ENCODE data around the gene PCDHGA10. TPM values are rescaled to one million over a fixed set of nuclear protein-coding genes. Genes with fewer than 3 reads are reported as not detected.
"Not testable (repeated sequence)": the region's sequence is repeated elsewhere in the genome, so short reads cannot be mapped to it uniquely, and the experiment has no call there.

Gene PCDHGA10
- total and polyA plus RNA-seq, 4 experiments from 2014 or later = 0.25 to 0.35 TPM; not detected in 2

- POLR2A ChIA-PET (ENCODE audit: partially characterized antibody); H3K4me1 Mint-ChIP-seq; H3K27ac ChIP-seq (ENCODE audit: low read depth, low read length); H3K4me3 ChIP-seq (ENCODE audit: low read length in 2 of 2); H3K9me3 ChIP-seq (ENCODE audit: control insufficient read depth in 1 of 2, low read length in 2 of 2); H3K4me1 ChIP-seq (ENCODE audit: insufficient read depth, low read length); H3K36me3 ChIP-seq (ENCODE audit: insufficient read depth, low read length); intact Hi-C loops (cut with micrococcal nuclease): not testable (repeated sequence)
- peaks cover 0 to 13% of the 10 kb centered on the region in 2 donors for H3K36me3 Mint-ChIP-seq
- peak in 1 of 5 donors; percentile 21 for DNase-seq
- peaks cover 6 to 85% (median 68%) of the 10 kb centered on the region in 8 donors for H3K9me3 Mint-ChIP-seq
- CTCF ChIA-PET (ENCODE audit: partially characterized antibody) = interaction anchor here (0.8 kb wide), 1 partner anchor 17 kb away, joined by 4 read pairs; the partner anchor contains the start of gene PCDHGB3
- peaks cover 25% of the 10 kb centered on the region for H3K27me3 ChIP-seq (ENCODE audit: insufficient read depth, low read length)
- H3K27ac Mint-ChIP-seq = peak within 1 kb of the TSS in 2 of 7 donors; percentile 37 to 38
- peaks cover 46 to 52% of the 10 kb centered on the region in 2 donors for H3K27me3 Mint-ChIP-seq
- peak within 1 kb of the TSS in 6 of 8 donors; percentile 15 to 62 (median 40) for H3K4me3 Mint-ChIP-seq
These were observed 25.1 kb upstream of the PCDHGA10 start, which contains the start of gene PCDHGB4 for GRCh38 chr5:141387557-141388311. PCDHGB4 (plus strand) TSS chr5:141387698; CDS start chr5:141387885, 187 bp downstream.

- Histone ChIP-seq H3K27me3 (ENCODE audit: insufficient read depth, low read length) (peaks cover 17% of the 10 kb centered on the region), H3K4me3 (ENCODE audit: low read length in 2 of 2) (no peak overlapping the region), H3K4me1 (ENCODE audit: insufficient read depth, low read length) (no peaks in the 10 kb centered on the region), H3K9me3 (ENCODE audit: control insufficient read depth in 1 of 2, low read length in 2 of 2) (peaks cover 0 to under 1% of the 10 kb centered on the region in 2 donors), H3K36me3 (ENCODE audit: insufficient read depth, low read length) (no peaks in the 10 kb centered on the region), H3K27ac (ENCODE audit: low read depth, low read length) (no peak overlapping the region)
- H3K36me3 Mint-ChIP-seq = peaks cover 3 to 10% of the 10 kb centered on the region in 2 donors
- H3K4me1 Mint-ChIP-seq = peaks cover 0 to 4% (median 3%) of the 10 kb centered on the region in 4 donors
- POLR2A ChIA-PET (ENCODE audit: partially characterized antibody) = no interaction called here
- peak overlapping the region in 2 of 7 donors; percentile 37 to 38 for H3K27ac Mint-ChIP-seq
- peak overlapping the region in 1 of 8 donors; percentile 15 for H3K4me3 Mint-ChIP-seq
- CTCF ChIA-PET (ENCODE audit: partially characterized antibody) = no interaction called here
- DNase-seq = no peak
- H3K27me3 Mint-ChIP-seq = peaks cover 41 to 52% of the 10 kb centered on the region in 2 donors
- H3K9me3 Mint-ChIP-seq = peaks cover 7 to 85% (median 72%) of the 10 kb centered on the region in 8 donors
- intact Hi-C loops (cut with micrococcal nuclease) = no loop called here
These were observed 24.1 kb upstream of the PCDHGA10 start for GRCh38 chr5:141388661-141389060.

GRCh38 chr5:141389153-141390042 lies 23.4 kb upstream of the PCDHGA10 start:
- Histone ChIP-seq H3K27ac (ENCODE audit: low read depth, low read length) (no peak overlapping the region), H3K4me1 (ENCODE audit: insufficient read depth, low read length) (no peaks in the 10 kb centered on the region), H3K36me3 (ENCODE audit: insufficient read depth, low read length) (no peaks in the 10 kb centered on the region), H3K27me3 (ENCODE audit: insufficient read depth, low read length) (peaks cover 17% of the 10 kb centered on the region), H3K9me3 (ENCODE audit: control insufficient read depth in 1 of 2, low read length in 2 of 2) (no peaks in the 10 kb centered on the region), H3K4me3 (ENCODE audit: low read length in 2 of 2) (no peak overlapping the region)
- Mint-ChIP-seq H3K4me3 (peak overlapping the region in 1 of 8 donors; percentile 11), H3K27me3 (peaks cover 38 to 53% of the 10 kb centered on the region in 2 donors), H3K36me3 (peaks cover 7 to 14% of the 10 kb centered on the region in 2 donors), H3K4me1 (peaks cover 0 to 4% (median 3%) of the 10 kb centered on the region in 4 donors), H3K9me3 (peaks cover 7 to 84% (median 71%) of the 10 kb centered on the region in 8 donors), H3K27ac (peak overlapping the region in 1 of 7 donors; percentile 38)
- CTCF ChIA-PET (ENCODE audit: partially characterized antibody) = interaction anchor here (1.0 to 1.6 kb wide), 2 partner anchors 24 to 31 kb away, joined by 3 to 7 read pairs; partner anchors contain the start of gene PCDHGA10
- intact Hi-C loops (cut with micrococcal nuclease) = no loop called here
- POLR2A ChIA-PET (ENCODE audit: partially characterized antibody) = no interaction called here
- DNase-seq = no peak

GRCh38 chr5:141392429-141393198 lies 20.2 kb upstream of the PCDHGA10 start, which contains the start of gene PCDHGA8:
PCDHGA8 (plus strand) TSS chr5:141392633; CDS start chr5:141392814, 181 bp downstream.
- Histone ChIP-seq H3K4me1 (ENCODE audit: insufficient read depth, low read length) (no peaks in the 10 kb centered on the region), H3K27me3 (ENCODE audit: insufficient read depth, low read length) (peaks cover 18% of the 10 kb centered on the region), H3K36me3 (ENCODE audit: insufficient read depth, low read length) (no peaks in the 10 kb centered on the region), H3K4me3 (ENCODE audit: low read length in 2 of 2) (no peak within 1 kb of the TSS), H3K9me3 (ENCODE audit: control insufficient read depth in 1 of 2, low read length in 2 of 2) (no peaks in the 10 kb centered on the region), H3K27ac (ENCODE audit: low read depth, low read length) (no peak within 1 kb of the TSS)
- Mint-ChIP-seq H3K9me3 (peaks cover 7 to 72% (median 61%) of the 10 kb centered on the region in 8 donors), H3K36me3 (peaks cover 7 to 11% of the 10 kb centered on the region in 2 donors), H3K27ac (no peak within 1 kb of the TSS), H3K27me3 (peaks cover 43% of the 10 kb centered on the region in 2 donors), H3K4me1 (peaks cover 0 to 4% (median 2%) of the 10 kb centered on the region in 4 donors), H3K4me3 (peak within 1 kb of the TSS in 2 of 8 donors; percentile 1 to 17)
- ChIA-PET POLR2A (ENCODE audit: partially characterized antibody) (no interaction called here), CTCF (ENCODE audit: partially characterized antibody) (interaction anchor here (0.8 to 1.1 kb wide), 2 partner anchors 14 to 121 kb away, joined by 3 to 4 read pairs; no protein-coding TSS in a partner anchor)
- DNase-seq = no peak
- intact Hi-C loops (cut with micrococcal nuclease) = no loop called here

GRCh38 chr5:141393267-141393666 lies 19.5 kb upstream of the PCDHGA10 start:
- no peaks in the 10 kb centered on the region for H3K4me1 ChIP-seq (ENCODE audit: insufficient read depth, low read length)
- ChIA-PET CTCF (ENCODE audit: partially characterized antibody) (interaction anchor here (0.8 to 1.1 kb wide), 2 partner anchors 13 to 121 kb away, joined by 3 to 4 read pairs; no protein-coding TSS in a partner anchor), POLR2A (ENCODE audit: partially characterized antibody) (no interaction called here)
- Mint-ChIP-seq H3K4me1 (peaks cover 0 to 3% (median 2%) of the 10 kb centered on the region in 4 donors), H3K4me3 (peak overlapping the region in 1 of 8 donors; percentile 17), H3K27ac (no peak overlapping the region), H3K9me3 (peaks cover 7 to 70% (median 62%) of the 10 kb centered on the region in 8 donors), H3K36me3 (peaks cover 7 to 11% of the 10 kb centered on the region in 2 donors), H3K27me3 (peaks cover 41% of the 10 kb centered on the region in 2 donors)
- no peaks in the 10 kb centered on the region for H3K36me3 ChIP-seq (ENCODE audit: insufficient read depth, low read length)
- no peak for DNase-seq
- H3K4me3 ChIP-seq (ENCODE audit: low read length in 2 of 2) = no peak overlapping the region
- no peaks in the 10 kb centered on the region for H3K9me3 ChIP-seq (ENCODE audit: control insufficient read depth in 1 of 2, low read length in 2 of 2)
- intact Hi-C loops (cut with micrococcal nuclease) = no loop called here
- H3K27ac ChIP-seq (ENCODE audit: low read depth, low read length) = no peak overlapping the region
- peaks cover 18% of the 10 kb centered on the region for H3K27me3 ChIP-seq (ENCODE audit: insufficient read depth, low read length)

- H3K4me1 ChIP-seq (ENCODE audit: insufficient read depth, low read length); H3K4me3 ChIP-seq (ENCODE audit: low read length in 2 of 2); H3K36me3 Mint-ChIP-seq; H3K4me1 Mint-ChIP-seq; H3K27ac ChIP-seq (ENCODE audit: low read depth, low read length); intact Hi-C loops (cut with micrococcal nuclease); H3K36me3 ChIP-seq (ENCODE audit: insufficient read depth, low read length); DNase-seq; H3K27ac Mint-ChIP-seq; H3K4me3 Mint-ChIP-seq; H3K9me3 ChIP-seq (ENCODE audit: control insufficient read depth in 1 of 2, low read length in 2 of 2); POLR2A ChIA-PET (ENCODE audit: partially characterized antibody): not testable (repeated sequence)
- CTCF ChIA-PET (ENCODE audit: partially characterized antibody) = interaction anchor here (1.0 to 3.7 kb wide), 2 partner anchors 19 to 164 kb away, joined by 7 to 16 read pairs; partner anchors contain the start of gene PCDHGA10
- H3K27me3 ChIP-seq (ENCODE audit: insufficient read depth, low read length) = peaks cover 15% of the 10 kb centered on the region
- H3K27me3 Mint-ChIP-seq = peaks cover 43 to 45% of the 10 kb centered on the region in 2 donors
- peaks cover 3 to 71% (median 62%) of the 10 kb centered on the region in 8 donors for H3K9me3 Mint-ChIP-seq
These were observed 18.2 kb upstream of the PCDHGA10 start for GRCh38 chr5:141394401-141395187.

Measured in CD4-positive, alpha-beta memory T cell (primary cell).